Activated B cell treated with CpG ODN at 0.5 μM for 24 hours (primary cell): ENCODE results near the gene BCAR1. TPM values are rescaled to one million over a fixed set of nuclear protein-coding genes. Genes with fewer than 3 reads are reported as not detected.
"Not testable (repeated sequence)": the region's sequence is repeated elsewhere in the genome, so short reads cannot be mapped to it uniquely, and the experiment has no call there.

Experiments
- ATAC-seq: fragments of 200-7000 bp; cut with Tn5 transposase; one replicate; pipeline ENCODE4 v1.10.0; 2021; ENCODE audit warnings: low read depth, mild to moderate bottlenecking, moderate library complexity
- CTCF ChIA-PET: fragments of 350-600 bp; sonication (Branson Sonifier 250); formaldehyde crosslinking; loops from one replicate; lab custom pipeline; 2021; ENCODE audit warnings: antibody characterized with exemption; lab: Charles Lee
- POLR2A ChIA-PET: fragments of 350-600 bp; sonication (Branson Sonifier 250); formaldehyde crosslinking; loops from one replicate; lab custom pipeline; 2021; ENCODE audit warnings: antibody characterized with exemption; lab: Charles Lee
- DNase-seq: peaks from one replicate; pipeline ENCODE4 v3.0.0; 2022
- H3K27ac Mint-ChIP-seq: one replicate; pipeline ENCODE4 v1.8.0; 2020; ENCODE audit warnings: mixed read lengths
- H3K27me3 Mint-ChIP-seq: one replicate; pipeline ENCODE4 v1.8.0; 2021; ENCODE audit warnings: mixed read lengths
- H3K36me3 Mint-ChIP-seq: one replicate; pipeline ENCODE4 v1.8.0; 2021; ENCODE audit warnings: low read depth, mixed read lengths
- H3K4me1 Mint-ChIP-seq: one replicate; pipeline ENCODE4 v1.8.0; 2021; ENCODE audit warnings: mixed read lengths
- H3K4me3 Mint-ChIP-seq: one replicate; pipeline ENCODE4 v1.8.0; 2020; ENCODE audit warnings: mild to moderate bottlenecking, mixed read lengths
- H3K9me3 Mint-ChIP-seq: one replicate; pipeline ENCODE4 v1.8.0; 2020; ENCODE audit warnings: mixed read lengths
- intact Hi-C: fragments of 100-400 bp; cut with micrococcal nuclease; formaldehyde crosslinking; loops from one replicate; pipeline ENCODE4 v1.15.1; 2024
- total RNA-seq: library from RNA; stranded (reverse); gene quantifications from 2 replicates; pipeline ENCODE4 v1.2.3, GENCODE V29; 2022
- TF ChIP-seq, protein P1 (sequence below): fragments of 200-600 bp; IDR thresholded peaks from one replicate; pipeline ENCODE4 v1.8.0; 2022; ENCODE audit warnings: antibody characterized with exemption, mild to moderate bottlenecking

The BCAR1 gene
- total RNA-seq, 1 donor from 2014 or later, result not detected

- Mint-ChIP-seq H3K36me3 (no peaks in the 10 kb centered on the region), H3K4me3 (no peak overlapping the region), H3K4me1 (peaks cover 10% of the 10 kb centered on the region), H3K27me3 (peaks cover 44% of the 10 kb centered on the region), H3K27ac (no peak overlapping the region), H3K9me3 (no peaks in the 10 kb centered on the region)
- POLR2A ChIA-PET, result no interaction called here
- ATAC-seq (no peak), DNase-seq (no peak)
- CTCF ChIA-PET, result no interaction called here
- intact Hi-C loops, result no loop called here
- TF ChIP-seq, protein P1, sequence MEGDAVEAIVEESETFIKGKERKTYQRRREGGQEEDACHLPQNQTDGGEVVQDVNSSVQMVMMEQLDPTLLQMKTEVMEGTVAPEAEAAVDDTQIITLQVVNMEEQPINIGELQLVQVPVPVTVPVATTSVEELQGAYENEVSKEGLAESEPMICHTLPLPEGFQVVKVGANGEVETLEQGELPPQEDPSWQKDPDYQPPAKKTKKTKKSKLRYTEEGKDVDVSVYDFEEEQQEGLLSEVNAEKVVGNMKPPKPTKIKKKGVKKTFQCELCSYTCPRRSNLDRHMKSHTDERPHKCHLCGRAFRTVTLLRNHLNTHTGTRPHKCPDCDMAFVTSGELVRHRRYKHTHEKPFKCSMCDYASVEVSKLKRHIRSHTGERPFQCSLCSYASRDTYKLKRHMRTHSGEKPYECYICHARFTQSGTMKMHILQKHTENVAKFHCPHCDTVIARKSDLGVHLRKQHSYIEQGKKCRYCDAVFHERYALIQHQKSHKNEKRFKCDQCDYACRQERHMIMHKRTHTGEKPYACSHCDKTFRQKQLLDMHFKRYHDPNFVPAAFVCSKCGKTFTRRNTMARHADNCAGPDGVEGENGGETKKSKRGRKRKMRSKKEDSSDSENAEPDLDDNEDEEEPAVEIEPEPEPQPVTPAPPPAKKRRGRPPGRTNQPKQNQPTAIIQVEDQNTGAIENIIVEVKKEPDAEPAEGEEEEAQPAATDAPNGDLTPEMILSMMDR, result no peak
These were observed 10.0 kb downstream of the BCAR1 start for GRCh38 chr16:75241412-75241811.

DNA sequence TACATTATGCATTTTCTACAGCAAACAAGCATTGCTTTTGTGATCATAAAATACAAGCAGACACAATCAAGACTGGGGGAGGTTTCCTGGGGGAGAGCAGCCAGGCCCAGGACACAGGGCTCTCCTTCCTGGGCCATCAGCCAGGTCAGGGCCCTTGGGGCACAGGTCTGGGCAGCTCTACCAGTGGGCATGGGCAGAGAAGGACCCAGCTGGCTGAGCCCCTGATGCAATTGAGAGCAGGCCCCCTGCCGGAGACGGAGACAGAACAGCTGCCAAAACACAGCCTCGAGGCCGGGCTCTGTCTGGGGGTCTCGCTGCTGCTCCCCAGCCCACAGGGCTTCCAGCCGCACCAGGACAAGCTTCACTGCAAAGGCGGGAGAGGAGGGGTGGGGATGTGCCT lies 10.8 kb downstream of the BCAR1 start:
- H3K9me3 Mint-ChIP-seq, H3K36me3 Mint-ChIP-seq, intact Hi-C loops, H3K4me1 Mint-ChIP-seq, H3K4me3 Mint-ChIP-seq, DNase-seq, ATAC-seq, CTCF ChIA-PET, H3K27ac Mint-ChIP-seq, POLR2A ChIA-PET: not testable (repeated sequence)
- peaks cover 45% of the 10 kb centered on the region for H3K27me3 Mint-ChIP-seq

- TF ChIP-seq, protein P1, result no peak
- Mint-ChIP-seq H3K4me1 (peaks cover 5% of the 10 kb centered on the region), H3K4me3 (no peak overlapping the region), H3K27me3 (peaks cover 48% of the 10 kb centered on the region), H3K9me3 (no peaks in the 10 kb centered on the region), H3K27ac (no peak overlapping the region), H3K36me3 (no peaks in the 10 kb centered on the region)
- DNase-seq (no peak), ATAC-seq (no peak)
- ChIA-PET POLR2A (no interaction called here), CTCF (no interaction called here)
- intact Hi-C loops, result loop anchor here (10.0 kb wide), 1 partner anchor 315 kb away; the partner anchor contains the start of gene TMEM231
These were observed 11.8 kb downstream of the BCAR1 start for GRCh38 chr16:75239542-75240122.

DNA sequence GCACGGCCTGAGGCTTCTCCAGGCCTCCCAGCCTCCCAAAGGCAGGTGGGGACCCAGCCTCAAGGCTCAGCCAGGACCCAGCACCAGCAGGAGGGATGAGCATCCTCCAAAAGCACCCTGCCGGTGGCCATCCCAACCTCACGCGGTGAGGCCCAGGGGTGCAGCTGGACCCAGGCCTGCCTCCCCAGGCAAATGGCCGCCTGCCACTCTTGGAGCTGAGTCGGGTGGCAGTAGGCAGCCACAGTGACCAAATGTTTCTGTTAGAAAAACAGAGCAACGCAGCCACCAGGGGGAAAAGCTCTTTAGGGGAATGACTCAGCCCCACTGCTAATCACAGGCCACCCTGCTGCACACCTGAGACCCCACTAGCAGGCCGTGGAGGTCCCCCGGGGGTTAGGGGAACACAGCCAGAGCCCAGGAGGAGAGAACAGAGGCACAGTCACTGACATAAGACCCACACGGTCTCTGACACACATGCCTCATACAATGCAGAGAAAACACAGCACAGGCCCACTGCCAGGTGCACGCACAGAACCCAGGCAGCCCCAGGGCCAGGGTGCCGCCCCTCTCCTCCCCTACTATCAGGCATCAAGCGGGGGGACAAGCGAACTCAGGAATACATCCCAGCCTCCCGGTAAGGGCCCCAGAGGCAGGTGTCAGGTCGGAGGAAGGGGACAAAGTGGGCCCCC lies 12.4 kb downstream of the BCAR1 start:
- DNase-seq (no peak), ATAC-seq (no peak)
- Mint-ChIP-seq H3K27me3 (peaks cover 49% of the 10 kb centered on the region), H3K27ac (no peak overlapping the region), H3K36me3 (no peaks in the 10 kb centered on the region), H3K4me3 (no peak overlapping the region), H3K9me3 (no peaks in the 10 kb centered on the region), H3K4me1 (no peaks in the 10 kb centered on the region)
- TF ChIP-seq, protein P1, result no peak
- ChIA-PET POLR2A (no interaction called here), CTCF (no interaction called here)
- intact Hi-C loops, result loop anchor here (10.0 kb wide), 1 partner anchor 316 kb away; the partner anchor contains the start of gene TMEM231

DNA sequence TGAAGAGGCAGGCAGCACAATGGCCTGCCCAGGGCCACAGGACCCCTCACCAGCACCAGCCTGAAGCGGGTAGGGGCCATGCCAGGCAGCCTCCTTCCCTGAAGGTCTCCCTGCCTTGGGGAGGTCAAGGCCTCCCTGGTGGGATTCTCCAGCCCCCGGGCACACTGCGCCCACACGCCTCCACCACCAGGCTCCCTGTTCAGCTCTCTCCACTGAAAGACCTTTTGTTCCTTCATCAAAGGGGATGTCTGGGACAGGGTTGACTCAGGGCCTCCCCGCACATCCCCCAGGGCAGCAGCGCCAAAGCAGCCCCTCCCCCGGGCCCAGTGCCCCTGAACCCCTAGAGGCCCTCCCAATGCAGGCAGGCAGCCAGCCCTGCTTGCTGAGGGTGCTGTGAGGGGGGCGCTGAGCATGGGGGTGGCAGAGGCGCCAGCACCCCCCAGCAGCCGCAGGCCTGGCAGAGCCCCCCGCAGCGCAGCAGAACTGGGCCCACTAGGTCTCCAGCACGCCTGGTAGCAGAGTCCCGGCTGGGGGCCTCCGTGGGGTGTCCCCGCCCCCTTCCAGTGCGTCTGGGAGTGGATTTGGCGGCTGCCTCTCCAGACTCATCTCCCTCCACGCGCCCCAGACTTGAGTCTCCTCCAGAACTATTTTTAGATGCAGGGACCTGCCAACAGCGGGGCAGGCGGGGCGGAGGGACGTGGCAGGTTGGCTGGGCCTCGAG lies 13.1 kb downstream of the BCAR1 start:
- TF ChIP-seq, protein P1, result no peak
- CTCF ChIA-PET, result no interaction called here
- ATAC-seq (no peak), DNase-seq (no peak)
- Mint-ChIP-seq H3K27me3 (peaks cover 47% of the 10 kb centered on the region), H3K36me3 (no peaks in the 10 kb centered on the region), H3K4me3 (no peak overlapping the region), H3K9me3 (no peaks in the 10 kb centered on the region), H3K27ac (no peak overlapping the region), H3K4me1 (peaks cover 2% of the 10 kb centered on the region)
- POLR2A ChIA-PET, result no interaction called here
- intact Hi-C loops, result loop anchor here (10.0 kb wide), 1 partner anchor 317 kb away; the partner anchor contains the start of gene TMEM231
